Measurements from ENCODE around the gene GALNT2.

Gene GALNT2

GRCh38 chr1:230157420-230158390 is 90.7 kb downstream of the GALNT2 start:
- Histone ChIP-seq H3K4me3 (ENCODE audit: low read length in 2 of 2) (no peak overlapping the region), H3K36me3 (ENCODE audit: control insufficient read depth in 2 of 2, insufficient read depth in 2 of 2, low read length in 2 of 2) (no peaks in the 10 kb centered on the region), H3K9me3 (ENCODE audit: control insufficient read depth in 2 of 2, low read length in 2 of 2) (no peaks in the 10 kb centered on the region), H3K27me3 (ENCODE audit: control insufficient read depth in 1 of 2, insufficient read depth in 2 of 2, low read length in 2 of 2) (no peaks in the 10 kb centered on the region), H3K4me1 (ENCODE audit: control insufficient read depth, insufficient read depth, low read length) (peaks cover 44% of the 10 kb centered on the region), H3K27ac (ENCODE audit: low read length) (peak overlapping the region; percentile 11), H3K9ac (ENCODE audit: low read length in 2 of 2) (no peak overlapping the region)

- Histone ChIP-seq H3K27me3 (ENCODE audit: control insufficient read depth in 1 of 2, insufficient read depth in 2 of 2, low read length in 2 of 2) (no peaks in the 10 kb centered on the region), H3K36me3 (ENCODE audit: control insufficient read depth in 2 of 2, insufficient read depth in 2 of 2, low read length in 2 of 2) (no peaks in the 10 kb centered on the region), H3K9ac (ENCODE audit: low read length in 2 of 2) (no peak overlapping the region), H3K27ac (ENCODE audit: low read length) (peak overlapping the region; percentile 11), H3K9me3 (ENCODE audit: control insufficient read depth in 2 of 2, low read length in 2 of 2) (no peaks in the 10 kb centered on the region), H3K4me1 (ENCODE audit: control insufficient read depth, insufficient read depth, low read length) (peaks cover 42% of the 10 kb centered on the region), H3K4me3 (ENCODE audit: low read length in 2 of 2) (peak overlapping the region in 1 of 2 donors; percentile 35)
These were observed 91.6 kb downstream of the GALNT2 start for GRCh38 chr1:230158415-230159291.

GRCh38 chr1:230159580-230159979 is 92.5 kb downstream of the GALNT2 start:
- Histone ChIP-seq H3K36me3 (ENCODE audit: control insufficient read depth in 2 of 2, insufficient read depth in 2 of 2, low read length in 2 of 2) (no peaks in the 10 kb centered on the region), H3K27me3 (ENCODE audit: control insufficient read depth in 1 of 2, insufficient read depth in 2 of 2, low read length in 2 of 2) (no peaks in the 10 kb centered on the region), H3K9ac (ENCODE audit: low read length in 2 of 2) (no peak overlapping the region), H3K27ac (ENCODE audit: low read length) (no peak overlapping the region), H3K4me3 (ENCODE audit: low read length in 2 of 2) (no peak overlapping the region), H3K4me1 (ENCODE audit: control insufficient read depth, insufficient read depth, low read length) (peaks cover 41% of the 10 kb centered on the region), H3K9me3 (ENCODE audit: control insufficient read depth in 2 of 2, low read length in 2 of 2) (no peaks in the 10 kb centered on the region)

- Histone ChIP-seq H3K4me1 (ENCODE audit: control insufficient read depth, insufficient read depth, low read length) (peaks cover 31% of the 10 kb centered on the region), H3K36me3 (ENCODE audit: control insufficient read depth in 2 of 2, insufficient read depth in 2 of 2, low read length in 2 of 2) (no peaks in the 10 kb centered on the region), H3K4me3 (ENCODE audit: low read length in 2 of 2) (no peak overlapping the region), H3K27me3 (ENCODE audit: control insufficient read depth in 1 of 2, insufficient read depth in 2 of 2, low read length in 2 of 2) (no peaks in the 10 kb centered on the region), H3K9me3 (ENCODE audit: control insufficient read depth in 2 of 2, low read length in 2 of 2) (no peaks in the 10 kb centered on the region), H3K27ac (ENCODE audit: low read length) (no peak overlapping the region), H3K9ac (ENCODE audit: low read length in 2 of 2) (no peak overlapping the region)
These were observed 94.1 kb downstream of the GALNT2 start for GRCh38 chr1:230160957-230161771.

- Histone ChIP-seq H3K27ac (ENCODE audit: low read length) (no peak overlapping the region), H3K9me3 (ENCODE audit: control insufficient read depth in 2 of 2, low read length in 2 of 2) (no peaks in the 10 kb centered on the region), H3K9ac (ENCODE audit: low read length in 2 of 2) (no peak overlapping the region), H3K4me1 (ENCODE audit: control insufficient read depth, insufficient read depth, low read length) (peaks cover 29% of the 10 kb centered on the region), H3K4me3 (ENCODE audit: low read length in 2 of 2) (no peak overlapping the region), H3K36me3 (ENCODE audit: control insufficient read depth in 2 of 2, insufficient read depth in 2 of 2, low read length in 2 of 2) (no peaks in the 10 kb centered on the region), H3K27me3 (ENCODE audit: control insufficient read depth in 1 of 2, insufficient read depth in 2 of 2, low read length in 2 of 2) (no peaks in the 10 kb centered on the region)
These were observed 96.2 kb downstream of the GALNT2 start for GRCh38 chr1:230163205-230163604.

GRCh38 chr1:230163719-230164118 is 96.7 kb downstream of the GALNT2 start:
- H3K27me3 ChIP-seq (ENCODE audit: control insufficient read depth in 1 of 2, insufficient read depth in 2 of 2, low read length in 2 of 2) = no peaks in the 10 kb centered on the region
- peaks cover 24% of the 10 kb centered on the region for H3K4me1 ChIP-seq (ENCODE audit: control insufficient read depth, insufficient read depth, low read length)
- H3K4me3 ChIP-seq (ENCODE audit: low read length in 2 of 2) = no peak overlapping the region
- H3K9ac ChIP-seq (ENCODE audit: low read length in 2 of 2) = no peak overlapping the region
- H3K36me3 ChIP-seq (ENCODE audit: control insufficient read depth in 2 of 2, insufficient read depth in 2 of 2, low read length in 2 of 2) = no peaks in the 10 kb centered on the region
- H3K27ac ChIP-seq (ENCODE audit: low read length) = no peak overlapping the region
- no peaks in the 10 kb centered on the region for H3K9me3 ChIP-seq (ENCODE audit: control insufficient read depth in 2 of 2, low read length in 2 of 2)

GRCh38 chr1:230165536-230165935 is 98.5 kb downstream of the GALNT2 start:
- no peaks in the 10 kb centered on the region for H3K9me3 ChIP-seq (ENCODE audit: control insufficient read depth in 2 of 2, low read length in 2 of 2)
- peaks cover 15% of the 10 kb centered on the region for H3K4me1 ChIP-seq (ENCODE audit: control insufficient read depth, insufficient read depth, low read length)
- no peak overlapping the region for H3K4me3 ChIP-seq (ENCODE audit: low read length in 2 of 2)
- H3K27me3 ChIP-seq (ENCODE audit: control insufficient read depth in 1 of 2, insufficient read depth in 2 of 2, low read length in 2 of 2) = no peaks in the 10 kb centered on the region
- no peak overlapping the region for H3K27ac ChIP-seq (ENCODE audit: low read length)
- no peaks in the 10 kb centered on the region for H3K36me3 ChIP-seq (ENCODE audit: control insufficient read depth in 2 of 2, insufficient read depth in 2 of 2, low read length in 2 of 2)
- H3K9ac ChIP-seq (ENCODE audit: low read length in 2 of 2) = no peak overlapping the region

- no peaks in the 10 kb centered on the region for H3K27me3 ChIP-seq (ENCODE audit: control insufficient read depth in 1 of 2, insufficient read depth in 2 of 2, low read length in 2 of 2)
These were observed 99.5 kb downstream of the GALNT2 start for GRCh38 chr1:230166366-230167132.

GRCh38 chr1:230167419-230167852 is 100.4 kb downstream of the GALNT2 start:
- no peaks in the 10 kb centered on the region for H3K36me3 ChIP-seq (ENCODE audit: control insufficient read depth in 2 of 2, insufficient read depth in 2 of 2, low read length in 2 of 2)
- peaks cover 13% of the 10 kb centered on the region for H3K4me1 ChIP-seq (ENCODE audit: control insufficient read depth, insufficient read depth, low read length)
- no peaks in the 10 kb centered on the region for H3K27me3 ChIP-seq (ENCODE audit: control insufficient read depth in 1 of 2, insufficient read depth in 2 of 2, low read length in 2 of 2)
- no peak overlapping the region for H3K4me3 ChIP-seq (ENCODE audit: low read length in 2 of 2)
- no peak overlapping the region for H3K9ac ChIP-seq (ENCODE audit: low read length in 2 of 2)
- no peaks in the 10 kb centered on the region for H3K9me3 ChIP-seq (ENCODE audit: control insufficient read depth in 2 of 2, low read length in 2 of 2)
- no peak overlapping the region for H3K27ac ChIP-seq (ENCODE audit: low read length)

More at GRCh38 chr1:230166366-230167132, 99.5 kb downstream of the GALNT2 start:
- no peaks in the 10 kb centered on the region for H3K36me3 ChIP-seq (ENCODE audit: control insufficient read depth in 2 of 2, insufficient read depth in 2 of 2, low read length in 2 of 2)
- H3K4me3 ChIP-seq (ENCODE audit: low read length in 2 of 2) = no peak overlapping the region
- no peaks in the 10 kb centered on the region for H3K9me3 ChIP-seq (ENCODE audit: control insufficient read depth in 2 of 2, low read length in 2 of 2)
- no peak overlapping the region for H3K27ac ChIP-seq (ENCODE audit: low read length)
- H3K9ac ChIP-seq (ENCODE audit: low read length in 2 of 2) = no peak overlapping the region
- H3K4me1 ChIP-seq (ENCODE audit: control insufficient read depth, insufficient read depth, low read length) = peaks cover 13% of the 10 kb centered on the region

Data from stomach smooth muscle (tissue), 2 donors.